Stimulated activated CD4-positive, alpha-beta T cell treated with anti-CD3 and anti-CD28 coated beads, Interleukin-4, amount 100 ng/mL, for 48 hours (primary cell): ENCODE measurements around the gene NUP58.
A peak's percentile ranks its signal among the peaks of the same experiment; 100 is the strongest.
"Not testable (repeated sequence)": the region's sequence is repeated elsewhere in the genome, so short reads cannot be mapped to it uniquely, and the experiment has no call there.

Source experiments
- DNase-seq, 2 donors: peaks; one replicate each; pipeline ENCODE4 v3.0.0-alpha.2; 2020; ENCODE audit warnings: low read depth in 2 of 2

Gene NUP58

GRCh38 chr13:25306671-25307464, 5.4 kb downstream of the NUP58 start:
- no peak for DNase-seq

GRCh38 chr13:25310891-25311290, 9.5 kb downstream of the NUP58 start:
- no peak for DNase-seq

GRCh38 chr13:25318946-25319345, 17.5 kb downstream of the NUP58 start:
- not testable (repeated sequence) for DNase-seq

- DNase-seq = no peak
These were observed 18.3 kb downstream of the NUP58 start for GRCh38 chr13:25319771-25320170.

- DNase-seq = no peak
These were observed 22.7 kb downstream of the NUP58 start for GRCh38 chr13:25324100-25324499.

GRCh38 chr13:25329706-25330105, 28.3 kb downstream of the NUP58 start:
- no peak for DNase-seq

GRCh38 chr13:25330541-25330940, 29.1 kb downstream of the NUP58 start:
- no peak for DNase-seq

- no peak for DNase-seq
These were observed 34.4 kb downstream of the NUP58 start for GRCh38 chr13:25335856-25336255.

- no peak for DNase-seq
These were observed 44.2 kb downstream of the NUP58 start for GRCh38 chr13:25345576-25345975.

GRCh38 chr13:25347151-25347550, 45.7 kb downstream of the NUP58 start:
- no peak for DNase-seq

- DNase-seq = no peak
These were observed 50.0 kb downstream of the NUP58 start for GRCh38 chr13:25351404-25351803.

- no peak for DNase-seq
These were observed 50.8 kb downstream of the NUP58 start for GRCh38 chr13:25352230-25352629.

- no peak for DNase-seq
These were observed 51.4 kb downstream of the NUP58 start for GRCh38 chr13:25352806-25353205.

GRCh38 chr13:25353344-25353743, 51.9 kb downstream of the NUP58 start:
- no peak for DNase-seq

GRCh38 chr13:25354377-25354776, 53.0 kb downstream of the NUP58 start:
- DNase-seq = no peak

- DNase-seq = not testable (repeated sequence)
These were observed 59.0 kb downstream of the NUP58 start for GRCh38 chr13:25360443-25360842.

- DNase-seq = no peak
These were observed 64.4 kb downstream of the NUP58 start for GRCh38 chr13:25365720-25366235.

GRCh38 chr13:25371158-25371874, 69.9 kb downstream of the NUP58 start:
- DNase-seq = no peak

- no peak for DNase-seq
These were observed 70.5 kb downstream of the NUP58 start, which contains the start of gene ATP8A2 for GRCh38 chr13:25371875-25372283. TSS of gene ATP8A2 (plus strand) at chr13:25371974. CDS start at chr13:25372213, 239 bp downstream.

GRCh38 chr13:25372284-25373081, 71.1 kb downstream of the NUP58 start:
- no peak for DNase-seq

- DNase-seq = peak; percentile 6 to 13
These were observed 74.4 kb downstream of the NUP58 start for GRCh38 chr13:25375727-25376358.
